ENCODE data around the gene ADORA1. TPM values are rescaled to one million over a fixed set of nuclear protein-coding genes. Genes with fewer than 3 reads are reported as not detected.

The ADORA1 gene
- total RNA-seq, 2 donors from 2014 or later = not detected

DNA sequence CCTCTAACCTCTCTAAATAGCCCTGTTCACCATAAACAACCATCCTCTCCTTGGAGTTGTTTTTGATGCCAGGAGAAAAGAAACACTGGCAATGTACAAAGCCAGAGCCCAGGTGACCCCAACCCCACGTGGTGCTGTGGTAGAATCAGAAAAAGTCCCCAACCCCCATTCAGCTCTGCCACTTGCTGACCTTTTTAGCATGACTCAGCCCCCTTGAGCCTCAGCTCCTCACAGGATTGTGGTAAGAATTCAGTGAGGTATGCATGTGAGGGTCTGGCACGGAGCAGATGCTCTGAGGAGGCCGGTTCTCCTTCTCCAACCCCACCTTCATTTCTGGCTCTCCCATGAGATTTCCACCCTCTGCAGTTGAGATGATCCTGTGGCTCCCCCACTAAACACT is 70.1 kb downstream of the ADORA1 start:
- H3K27ac ChIP-seq = no peak overlapping the region
- no peak for ATAC-seq (ENCODE audit: insufficient number of reproducible peaks, low FRiP score, low read depth)
- no peak overlapping the region for H3K4me3 ChIP-seq
- DNase-seq (ENCODE audit: low spot score) = no peak
- no peaks in the 10 kb centered on the region for H3K27me3 ChIP-seq (replicated peaks; ENCODE audit: insufficient read depth)
- no peaks in the 10 kb centered on the region for H3K9me3 ChIP-seq
- peaks cover 9 to 10% of the 10 kb centered on the region in 2 donors for H3K4me1 ChIP-seq (ENCODE audit: control insufficient read depth in 1 of 2, low read depth in 2 of 2)
- no peaks in the 10 kb centered on the region for H3K36me3 ChIP-seq
- TF ChIP-seq, protein P1, sequence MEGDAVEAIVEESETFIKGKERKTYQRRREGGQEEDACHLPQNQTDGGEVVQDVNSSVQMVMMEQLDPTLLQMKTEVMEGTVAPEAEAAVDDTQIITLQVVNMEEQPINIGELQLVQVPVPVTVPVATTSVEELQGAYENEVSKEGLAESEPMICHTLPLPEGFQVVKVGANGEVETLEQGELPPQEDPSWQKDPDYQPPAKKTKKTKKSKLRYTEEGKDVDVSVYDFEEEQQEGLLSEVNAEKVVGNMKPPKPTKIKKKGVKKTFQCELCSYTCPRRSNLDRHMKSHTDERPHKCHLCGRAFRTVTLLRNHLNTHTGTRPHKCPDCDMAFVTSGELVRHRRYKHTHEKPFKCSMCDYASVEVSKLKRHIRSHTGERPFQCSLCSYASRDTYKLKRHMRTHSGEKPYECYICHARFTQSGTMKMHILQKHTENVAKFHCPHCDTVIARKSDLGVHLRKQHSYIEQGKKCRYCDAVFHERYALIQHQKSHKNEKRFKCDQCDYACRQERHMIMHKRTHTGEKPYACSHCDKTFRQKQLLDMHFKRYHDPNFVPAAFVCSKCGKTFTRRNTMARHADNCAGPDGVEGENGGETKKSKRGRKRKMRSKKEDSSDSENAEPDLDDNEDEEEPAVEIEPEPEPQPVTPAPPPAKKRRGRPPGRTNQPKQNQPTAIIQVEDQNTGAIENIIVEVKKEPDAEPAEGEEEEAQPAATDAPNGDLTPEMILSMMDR (IDR thresholded peaks at IDR 0.05) = no peak

DNA sequence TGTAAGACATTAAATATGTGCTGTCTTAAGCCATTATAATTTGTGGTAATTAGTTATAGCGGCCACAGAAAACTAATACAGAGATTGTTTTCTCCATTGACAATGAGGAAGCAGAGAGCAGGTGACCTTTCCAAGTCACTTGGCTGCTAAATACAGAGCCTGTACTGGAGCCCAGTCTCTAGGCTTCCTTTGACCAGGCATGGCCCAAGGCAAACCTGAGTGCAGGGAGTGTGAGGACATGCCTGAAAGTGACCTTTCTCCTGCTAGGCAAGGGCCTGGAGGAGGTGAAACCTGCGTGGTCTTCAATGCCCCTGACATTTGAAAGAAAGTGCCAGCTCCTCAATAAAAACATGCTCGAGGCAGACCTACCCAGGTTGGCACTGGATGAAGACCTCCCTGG is 71.5 kb downstream of the ADORA1 start:
- no peaks in the 10 kb centered on the region for H3K27me3 ChIP-seq (replicated peaks; ENCODE audit: insufficient read depth)
- ATAC-seq (ENCODE audit: insufficient number of reproducible peaks, low FRiP score, low read depth) = no peak
- TF ChIP-seq, protein P1 (IDR thresholded peaks at IDR 0.05) = no peak
- no peak for DNase-seq (ENCODE audit: low spot score)
- H3K4me3 ChIP-seq = no peak overlapping the region
- H3K9me3 ChIP-seq = no peaks in the 10 kb centered on the region
- H3K36me3 ChIP-seq = no peaks in the 10 kb centered on the region
- H3K4me1 ChIP-seq (ENCODE audit: control insufficient read depth in 1 of 2, low read depth in 2 of 2) = peaks cover 9 to 10% of the 10 kb centered on the region in 2 donors
- no peak overlapping the region for H3K27ac ChIP-seq

- no peak overlapping the region for H3K4me3 ChIP-seq
- TF ChIP-seq, protein P1 (IDR thresholded peaks at IDR 0.05) = no peak
- peak overlapping the region in 1 of 2 donors; percentile 1 for H3K27ac ChIP-seq
- H3K27me3 ChIP-seq (replicated peaks; ENCODE audit: insufficient read depth) = no peaks in the 10 kb centered on the region
- ATAC-seq (ENCODE audit: insufficient number of reproducible peaks, low FRiP score, low read depth) (no peak), DNase-seq (ENCODE audit: low spot score) (no peak)
- H3K9me3 ChIP-seq = no peaks in the 10 kb centered on the region
- H3K36me3 ChIP-seq = no peaks in the 10 kb centered on the region
- peaks cover 9 to 10% of the 10 kb centered on the region in 2 donors for H3K4me1 ChIP-seq (ENCODE audit: control insufficient read depth in 1 of 2, low read depth in 2 of 2)
Observed at GRCh38 chr1:203199481-203199815, 71.9 kb downstream of the ADORA1 start.

DNA sequence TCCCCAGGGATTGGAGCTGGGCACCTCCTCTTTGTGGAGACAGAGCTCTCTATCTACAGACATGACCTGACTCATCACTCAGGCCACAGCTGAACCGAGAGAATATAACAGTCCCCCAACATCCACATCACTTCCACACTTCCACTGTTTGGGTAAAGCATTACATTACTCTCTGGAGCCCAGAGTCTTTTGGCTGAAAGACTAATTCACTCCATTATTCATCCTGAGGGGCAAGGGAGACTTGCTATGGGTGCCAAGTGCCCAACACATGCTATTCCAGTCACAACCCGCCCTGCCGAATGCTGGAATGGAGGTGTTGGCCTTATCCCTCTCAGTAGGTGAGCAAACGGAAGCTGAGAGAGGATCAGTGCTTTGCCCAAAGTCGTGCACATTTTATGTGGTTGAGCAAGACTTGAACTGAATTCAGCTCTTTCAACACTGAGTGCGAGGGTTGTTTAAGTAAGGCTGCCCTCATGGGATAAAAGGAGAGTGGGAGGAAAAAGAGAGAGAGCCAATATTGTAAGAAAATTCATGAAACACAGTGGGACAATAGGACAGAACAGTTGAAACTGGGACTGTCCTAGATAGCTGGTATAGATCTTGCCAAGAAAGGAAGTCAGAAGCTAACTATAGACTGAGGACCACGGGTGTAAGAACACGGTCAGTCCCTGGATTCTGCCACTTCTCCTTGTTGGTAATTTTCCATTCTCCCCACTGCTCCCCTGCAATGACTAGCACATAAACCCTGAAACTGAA is 72.5 kb downstream of the ADORA1 start:
- H3K4me3 ChIP-seq = no peak overlapping the region
- DNase-seq (ENCODE audit: low spot score) = no peak
- peaks cover 9 to 10% of the 10 kb centered on the region in 2 donors for H3K4me1 ChIP-seq (ENCODE audit: control insufficient read depth in 1 of 2, low read depth in 2 of 2)
- H3K9me3 ChIP-seq = no peaks in the 10 kb centered on the region
- H3K36me3 ChIP-seq = no peaks in the 10 kb centered on the region
- no peaks in the 10 kb centered on the region for H3K27me3 ChIP-seq (replicated peaks; ENCODE audit: insufficient read depth)
- peak overlapping the region in 1 of 2 donors; percentile 1 for H3K27ac ChIP-seq
- ATAC-seq (ENCODE audit: insufficient number of reproducible peaks, low FRiP score, low read depth) = peak; percentile 69
- TF ChIP-seq, protein P1 (IDR thresholded peaks at IDR 0.05) = no peak

GRCh38 chr1:203200916-203201315 is 73.4 kb downstream of the ADORA1 start:
- Histone ChIP-seq H3K27ac (no peak overlapping the region), H3K9me3 (no peaks in the 10 kb centered on the region), H3K4me3 (no peak overlapping the region), H3K36me3 (no peaks in the 10 kb centered on the region), H3K4me1 (ENCODE audit: control insufficient read depth in 1 of 2, low read depth in 2 of 2) (peaks cover 9 to 10% of the 10 kb centered on the region in 2 donors), H3K27me3 (replicated peaks; ENCODE audit: insufficient read depth) (no peaks in the 10 kb centered on the region)
- no peak for ATAC-seq (ENCODE audit: insufficient number of reproducible peaks, low FRiP score, low read depth)
- TF ChIP-seq, protein P1 (IDR thresholded peaks at IDR 0.05) = no peak
- DNase-seq (ENCODE audit: low spot score) = no peak

All from thoracic aorta (tissue), 2 donors.